ENCODE results near the gene OBSCN.

Gene OBSCN

GRCh38 chr1:228339059-228339704 lies 131.3 kb downstream of the OBSCN start:
- no peak for DNase-seq (ENCODE audit: low read depth in 3 of 3)

GRCh38 chr1:228339766-228340685 lies 132.2 kb downstream of the OBSCN start:
- DNase-seq (ENCODE audit: low read depth in 3 of 3): no peak

GRCh38 chr1:228340686-228341449 lies 133.0 kb downstream of the OBSCN start:
- no peak for DNase-seq (ENCODE audit: low read depth in 3 of 3)

- no peak for DNase-seq (ENCODE audit: low read depth in 3 of 3)
Measured at GRCh38 chr1:228341450-228341813, 133.6 kb downstream of the OBSCN start.

- DNase-seq (ENCODE audit: low read depth in 3 of 3): no peak
Measured at GRCh38 chr1:228341814-228342626, 134.2 kb downstream of the OBSCN start.

- DNase-seq (ENCODE audit: low read depth in 3 of 3): no peak
Measured at GRCh38 chr1:228342627-228343190, 134.9 kb downstream of the OBSCN start.

GRCh38 chr1:228343191-228343661 lies 135.4 kb downstream of the OBSCN start:
- no peak for DNase-seq (ENCODE audit: low read depth in 3 of 3)

GRCh38 chr1:228344631-228345072 lies 136.8 kb downstream of the OBSCN start:
- DNase-seq (ENCODE audit: low read depth in 3 of 3): no peak

- no peak for DNase-seq (ENCODE audit: low read depth in 3 of 3)
Measured at GRCh38 chr1:228345201-228345930, 137.5 kb downstream of the OBSCN start.

GRCh38 chr1:228346731-228347130 lies 138.9 kb downstream of the OBSCN start:
- no peak for DNase-seq (ENCODE audit: low read depth in 3 of 3)

GRCh38 chr1:228347181-228347580 lies 139.3 kb downstream of the OBSCN start:
- no peak for DNase-seq (ENCODE audit: low read depth in 3 of 3)

- no peak for DNase-seq (ENCODE audit: low read depth in 3 of 3)
Measured at GRCh38 chr1:228348708-228349467, 141.0 kb downstream of the OBSCN start.

GRCh38 chr1:228349701-228350171 lies 141.9 kb downstream of the OBSCN start:
- DNase-seq (ENCODE audit: low read depth in 3 of 3): no peak

GRCh38 chr1:228350179-228350742 lies 142.4 kb downstream of the OBSCN start:
- no peak for DNase-seq (ENCODE audit: low read depth in 3 of 3)

GRCh38 chr1:228350831-228351781 lies 143.3 kb downstream of the OBSCN start:
- no peak for DNase-seq (ENCODE audit: low read depth in 3 of 3)

GRCh38 chr1:228351850-228352249 lies 144.0 kb downstream of the OBSCN start:
- no peak for DNase-seq (ENCODE audit: low read depth in 3 of 3)

GRCh38 chr1:228352677-228353481 lies 145.0 kb downstream of the OBSCN start:
- no peak for DNase-seq (ENCODE audit: low read depth in 3 of 3)

Measured in stimulated activated CD4-positive, alpha-beta T cell treated with anti-CD3 and anti-CD28 coated beads, TNF-alpha, amount 100 ng/mL, for 24 hours (primary cell).